ENCODE data around the gene INSL3.
A peak's percentile ranks its signal among the peaks of the same experiment; 100 is the strongest.

Gene INSL3

DNA sequence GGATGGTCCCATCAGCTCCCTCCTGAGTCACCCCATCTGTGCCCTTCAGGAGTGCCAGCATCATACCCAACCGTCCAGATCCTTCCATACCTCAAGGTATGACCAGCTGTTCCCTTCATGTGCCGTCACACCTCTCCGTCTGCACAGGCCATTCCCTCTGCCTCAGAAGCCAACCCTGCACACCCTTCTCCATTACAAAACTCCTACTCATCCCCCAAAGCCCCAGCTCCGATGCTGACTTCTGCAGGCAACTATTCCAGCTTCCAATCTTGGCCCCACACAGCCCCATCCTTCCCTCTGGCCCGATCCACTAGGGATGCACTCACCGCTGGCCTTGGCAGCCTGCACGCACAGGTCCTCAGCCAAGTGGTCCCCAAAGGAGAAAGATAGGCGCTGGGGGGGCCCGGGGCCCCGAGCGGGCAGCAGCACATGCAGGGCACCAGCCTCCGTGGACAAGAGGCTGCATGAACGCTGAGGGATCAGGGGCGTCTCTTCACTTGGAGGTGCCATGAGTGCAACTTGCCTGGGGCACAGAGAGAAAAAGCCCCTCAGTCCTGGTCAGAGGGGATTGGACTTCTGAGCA lies 22.7 kb upstream of the INSL3 start:
- DNase-seq = no peak

DNA sequence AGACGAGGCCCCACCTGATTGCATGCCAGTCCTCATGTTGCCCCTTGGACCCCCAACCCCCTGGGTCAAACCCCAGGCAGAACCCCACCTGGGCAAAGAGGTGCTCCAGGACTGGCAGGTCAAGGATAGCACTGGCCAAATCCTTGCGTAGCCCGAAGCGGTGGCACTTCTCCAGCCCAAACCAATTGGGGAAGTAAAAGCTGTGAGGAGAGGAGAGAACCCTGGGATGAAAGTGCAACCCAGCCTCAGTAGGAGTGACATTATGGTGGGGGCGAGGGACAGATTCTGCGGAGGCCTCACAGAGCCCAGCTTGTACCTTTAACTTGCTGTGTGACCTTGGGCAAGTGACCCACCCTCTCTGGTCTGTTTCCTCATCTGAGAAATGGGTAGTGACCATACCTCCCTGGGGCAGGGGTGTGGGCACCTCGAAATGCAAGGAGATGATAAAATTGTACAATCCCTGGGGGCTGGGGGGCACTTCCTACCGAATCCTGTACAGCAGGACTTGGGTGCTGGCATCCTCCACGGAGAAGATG lies 22.0 kb upstream of the INSL3 start:
- no peak for DNase-seq

DNA sequence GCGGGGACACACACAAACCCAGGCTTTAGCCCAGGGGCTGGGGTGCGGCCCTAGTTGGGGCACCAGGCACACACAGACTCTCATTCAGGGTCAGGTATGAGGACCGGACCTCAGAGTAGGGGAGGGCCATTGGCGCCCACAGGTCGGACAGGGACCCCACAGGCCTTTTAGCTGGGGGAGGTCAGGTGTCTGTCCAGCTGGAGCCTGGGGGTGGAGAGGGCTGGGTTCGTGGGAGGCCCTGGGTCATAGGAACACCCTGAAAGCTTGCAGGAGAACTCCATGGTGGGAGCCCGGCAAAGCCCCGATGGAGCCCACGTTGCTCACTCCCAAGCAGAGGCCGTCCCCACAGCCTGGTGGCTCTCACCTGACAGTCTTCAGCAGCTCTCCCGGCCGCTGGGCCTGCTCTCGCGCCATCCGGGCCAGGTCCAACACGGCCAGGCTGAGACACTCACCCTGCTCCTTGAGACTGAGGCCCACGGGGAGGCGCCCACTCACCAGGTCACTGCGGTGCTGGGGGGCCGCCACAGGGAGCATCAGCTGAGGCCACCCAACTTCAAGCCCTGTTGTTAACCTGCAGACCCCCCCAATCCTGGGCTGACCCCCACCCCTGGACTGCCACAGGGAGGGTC lies 21.5 kb upstream of the INSL3 start:
- no peak for DNase-seq

DNA sequence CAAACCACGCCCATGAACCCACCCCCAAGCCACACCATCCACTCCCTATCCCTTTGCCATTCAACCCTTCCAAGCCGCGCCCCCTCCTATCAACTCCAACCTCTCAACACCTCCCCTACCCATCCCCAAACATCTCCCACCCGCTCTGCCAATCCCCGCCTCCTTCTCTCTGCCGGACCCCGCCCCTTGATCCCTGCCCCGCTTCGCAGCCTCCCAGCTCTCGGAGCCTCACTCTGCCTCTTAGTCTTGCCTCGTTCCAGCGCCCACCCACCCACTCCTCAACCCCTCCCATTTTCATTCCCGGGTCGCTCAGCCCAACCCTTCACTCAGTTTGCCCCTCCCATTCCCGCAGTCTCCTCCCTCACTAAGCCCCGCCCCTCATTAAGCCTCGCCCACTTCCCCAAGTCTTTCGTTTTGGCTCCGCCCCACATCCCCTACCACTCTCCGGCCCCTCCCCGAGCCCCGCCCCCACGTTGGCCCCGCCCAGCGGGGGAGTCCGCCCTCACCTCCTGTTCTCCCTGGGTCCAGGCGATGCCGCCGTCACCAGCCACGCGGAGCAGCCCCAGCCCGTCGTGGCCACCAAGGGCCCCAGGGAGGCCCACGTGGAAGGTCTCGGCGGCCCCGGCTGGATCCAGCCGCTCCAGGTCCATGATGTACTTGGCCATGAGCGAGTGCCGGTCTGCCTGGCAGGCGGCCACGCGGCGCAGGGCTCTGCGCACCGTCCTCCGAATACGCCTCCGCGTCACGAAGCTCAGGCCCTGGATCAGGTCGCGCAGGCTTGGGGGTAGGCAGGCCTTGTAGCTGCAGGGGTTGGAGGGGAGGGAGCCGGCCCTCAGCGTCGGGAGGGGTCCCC lies 20.7 kb upstream of the INSL3 start:
- DNase-seq = peak; percentile 66

DNA sequence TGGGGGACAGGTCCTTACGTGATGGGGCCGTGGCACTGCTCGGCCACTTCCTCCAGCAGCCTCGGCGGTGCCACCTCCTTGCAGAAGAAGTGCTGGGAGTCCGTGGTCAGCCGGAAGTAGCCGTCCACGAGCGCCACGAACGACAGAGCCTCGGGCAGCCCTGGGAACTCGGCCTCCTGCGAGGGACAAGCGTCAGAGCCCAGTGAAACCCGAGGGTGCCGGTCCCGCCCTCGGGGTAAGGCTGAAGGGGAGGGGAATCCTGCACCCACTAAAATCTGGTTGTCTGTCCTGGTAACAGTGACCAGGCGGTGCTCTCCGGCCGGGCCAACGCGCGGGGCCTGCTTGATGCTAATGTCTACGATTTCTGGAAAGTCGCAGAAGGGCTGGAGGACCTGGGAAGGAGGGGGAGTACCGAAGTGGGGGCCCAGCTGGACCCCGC lies 20.1 kb upstream of the INSL3 start:
- DNase-seq = no peak

DNA sequence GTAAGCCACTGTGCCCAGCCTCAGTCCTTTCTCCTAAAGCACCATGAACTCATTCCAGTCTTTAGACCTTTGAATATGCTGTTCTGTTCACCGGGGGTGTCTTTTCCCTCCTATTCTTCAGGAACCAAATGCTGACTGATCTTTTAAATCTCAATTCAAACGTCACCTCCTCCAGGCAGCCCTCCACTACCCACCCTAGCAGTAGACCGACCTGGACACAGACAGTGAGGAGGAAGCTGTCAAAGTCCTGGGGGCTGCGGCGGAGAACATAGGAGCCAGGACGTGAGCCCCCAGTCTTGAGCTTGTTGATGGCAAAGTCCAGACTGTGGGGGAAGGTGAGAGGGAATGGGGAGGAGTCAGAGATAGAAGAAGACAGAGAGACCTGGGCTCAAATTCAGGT lies 18.7 kb upstream of the INSL3 start:
- no peak for DNase-seq

DNA sequence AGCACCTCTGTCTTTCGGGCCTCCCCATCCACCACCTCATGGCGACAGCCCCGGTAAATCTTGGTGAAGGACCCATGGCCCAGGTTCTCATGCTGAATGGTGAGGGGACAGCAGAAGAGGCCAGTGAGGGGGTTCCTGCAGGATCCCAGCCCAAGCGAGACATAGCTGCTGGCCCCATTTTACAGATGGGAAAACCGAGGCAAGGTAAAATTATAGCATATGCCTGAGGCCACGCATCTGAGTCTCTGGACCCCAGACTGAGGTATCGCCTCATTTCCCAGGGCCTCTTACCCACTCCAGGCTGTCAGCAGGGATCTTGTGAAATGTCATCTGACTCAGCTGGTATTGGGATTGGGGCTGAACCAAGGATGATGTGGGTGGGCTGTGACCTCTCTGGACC lies 16.7 kb upstream of the INSL3 start:
- no peak for DNase-seq

DNA sequence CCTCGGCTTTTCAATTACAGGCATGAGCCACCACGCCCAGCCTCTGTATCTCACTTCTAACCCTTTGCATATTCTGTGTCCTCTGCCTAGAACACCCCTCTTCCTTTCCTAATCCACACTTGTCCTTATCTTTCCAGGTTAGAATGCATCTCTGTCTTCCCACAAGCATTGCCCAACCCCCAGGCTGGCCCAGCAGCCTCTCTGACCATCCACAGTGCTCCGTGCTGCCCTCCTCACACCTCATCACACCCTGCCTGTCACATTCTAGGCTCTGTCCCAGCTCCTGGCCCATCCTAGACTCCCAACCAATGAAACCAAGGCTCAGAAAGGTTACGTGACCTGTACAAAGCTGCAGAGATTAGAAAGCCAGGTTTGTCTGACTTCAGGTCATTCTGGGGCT lies 15.2 kb upstream of the INSL3 start:
- DNase-seq = no peak

DNA sequence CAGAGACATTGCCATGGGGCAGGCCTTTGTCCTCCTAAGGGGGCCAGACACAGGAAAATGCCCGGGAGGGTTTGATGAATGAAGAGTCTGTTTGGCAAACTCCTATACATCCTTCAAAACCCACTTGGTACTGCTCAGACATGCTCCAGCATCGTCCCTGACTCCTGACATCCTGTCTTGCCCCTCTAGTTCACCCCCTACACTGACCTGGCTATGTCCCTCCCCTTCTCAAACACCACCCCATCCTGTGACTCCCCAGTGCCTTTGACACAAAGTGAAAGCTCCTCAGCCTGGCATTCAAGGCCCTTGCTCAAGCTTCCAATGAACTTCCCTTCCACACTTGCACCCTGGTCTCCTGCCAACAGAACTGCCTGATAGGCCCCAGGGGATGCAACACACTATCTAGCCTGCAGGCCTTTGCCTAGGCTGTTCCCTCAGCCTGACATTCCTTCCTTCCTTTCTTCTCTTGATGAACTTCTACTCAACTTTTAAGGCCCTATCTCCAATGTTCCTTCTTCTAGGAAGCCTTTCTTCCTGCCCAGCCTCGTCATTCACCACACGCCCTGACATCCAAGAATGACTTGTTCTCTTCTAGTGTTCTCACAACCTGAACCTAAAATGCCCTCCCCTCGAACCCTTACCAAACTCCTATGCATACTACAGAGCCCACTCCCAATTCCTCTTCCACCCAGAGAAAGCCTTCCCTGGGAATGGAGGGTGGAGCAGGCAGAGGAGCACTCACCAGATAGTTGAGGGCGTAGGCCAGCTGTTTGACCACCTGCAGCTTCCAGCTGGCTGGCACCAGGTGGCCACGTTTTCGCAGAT lies 14.1 kb upstream of the INSL3 start:
- DNase-seq = no peak

DNA sequence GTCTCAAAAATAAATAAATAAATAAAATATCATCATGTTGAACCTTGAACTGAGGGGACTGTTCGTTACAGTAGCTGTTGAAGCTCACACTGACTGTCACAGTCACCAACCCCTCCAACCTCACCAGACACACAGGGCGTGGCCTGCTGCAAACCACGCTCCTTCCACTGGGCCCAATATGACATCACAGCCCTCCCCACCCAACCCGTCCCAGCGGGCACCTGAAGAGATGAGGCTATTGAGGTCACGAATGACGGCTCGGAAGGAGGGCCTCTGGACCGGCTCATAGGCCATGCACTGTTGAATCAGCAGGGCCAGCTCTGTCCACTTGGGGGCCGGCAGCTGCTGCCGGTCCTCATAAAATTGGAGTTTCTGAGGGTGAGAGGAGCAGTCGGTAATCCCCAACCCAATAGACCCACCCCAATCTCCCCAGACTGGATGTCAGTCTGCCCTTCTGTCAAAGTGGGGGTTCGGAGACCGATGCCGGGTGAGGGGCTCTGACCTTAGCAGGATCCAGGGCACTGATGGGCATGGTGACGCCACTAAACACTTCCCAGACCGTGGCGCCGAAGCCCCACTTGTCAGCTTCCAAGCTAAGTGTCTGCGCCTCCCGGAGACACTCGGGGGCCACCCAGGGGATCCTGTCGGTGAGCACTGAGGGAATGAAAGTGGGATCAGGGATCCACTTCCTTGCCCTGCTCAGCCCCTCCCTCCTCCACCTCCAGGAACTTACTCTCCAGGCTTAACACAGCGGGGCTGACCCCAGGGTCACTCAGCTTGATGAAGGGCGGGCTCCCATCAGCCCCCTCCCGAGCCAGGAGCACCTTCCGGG lies 13.2 kb upstream of the INSL3 start:
- DNase-seq = no peak

DNA sequence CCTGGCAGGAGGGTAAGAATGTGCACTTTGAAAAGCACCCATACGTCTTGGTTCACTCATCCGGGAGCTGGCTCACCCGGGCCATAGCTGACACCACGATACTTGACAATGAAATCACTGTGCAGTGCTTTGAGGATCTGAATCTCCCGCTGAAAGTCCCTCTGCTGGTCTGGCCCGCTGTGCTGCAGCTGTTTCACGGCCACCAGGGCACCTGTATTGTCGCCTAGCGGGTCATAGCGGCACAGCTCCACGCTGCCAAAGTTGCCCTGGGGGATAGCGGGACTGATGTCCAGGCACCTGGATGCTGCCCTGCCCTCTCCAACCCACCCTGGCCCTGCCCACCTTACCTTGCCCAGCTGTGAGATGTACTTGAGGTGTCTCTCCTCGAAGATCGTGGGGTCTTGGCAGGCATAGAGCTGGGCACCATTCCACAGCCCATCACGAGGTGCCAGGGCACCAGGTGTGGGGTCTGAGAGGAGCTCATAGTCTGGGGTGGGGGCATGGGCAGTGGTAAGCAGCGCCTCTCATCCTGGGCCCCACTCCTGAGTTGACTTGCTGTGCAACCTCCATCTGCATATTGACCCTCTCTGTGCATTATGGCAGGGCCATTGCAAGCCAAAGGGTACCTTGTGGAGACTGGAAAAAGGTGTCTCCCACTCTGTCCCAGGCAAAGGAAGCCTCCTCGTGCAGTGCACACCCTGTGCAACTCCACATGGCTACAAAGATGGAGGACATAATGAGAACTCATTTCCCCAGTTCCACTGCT lies 11.3 kb upstream of the INSL3 start:
- no peak for DNase-seq

DNA sequence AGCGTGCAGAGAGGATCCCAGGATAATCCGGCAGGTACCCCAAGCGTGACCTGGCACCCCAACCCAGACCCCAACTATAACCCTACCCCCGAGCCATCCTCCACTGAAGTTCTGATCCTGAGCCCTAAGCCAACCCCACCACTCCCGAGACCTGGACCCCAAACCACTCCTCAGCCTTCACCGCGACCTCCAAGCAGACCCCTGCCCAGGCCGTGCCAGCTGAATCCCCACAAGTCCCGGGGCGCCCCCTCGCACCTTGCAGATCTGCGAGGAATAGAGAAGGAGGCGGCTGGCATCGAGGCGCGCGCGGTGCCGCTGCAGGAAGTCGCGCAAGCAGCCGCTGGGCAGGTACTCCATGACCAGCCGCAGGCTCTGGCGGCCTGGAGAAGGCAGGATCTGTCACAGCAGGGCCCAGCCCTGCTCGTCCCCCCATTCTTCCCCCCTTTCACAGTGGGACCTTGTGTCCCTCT lies 10.1 kb upstream of the INSL3 start:
- no peak for DNase-seq

DNA sequence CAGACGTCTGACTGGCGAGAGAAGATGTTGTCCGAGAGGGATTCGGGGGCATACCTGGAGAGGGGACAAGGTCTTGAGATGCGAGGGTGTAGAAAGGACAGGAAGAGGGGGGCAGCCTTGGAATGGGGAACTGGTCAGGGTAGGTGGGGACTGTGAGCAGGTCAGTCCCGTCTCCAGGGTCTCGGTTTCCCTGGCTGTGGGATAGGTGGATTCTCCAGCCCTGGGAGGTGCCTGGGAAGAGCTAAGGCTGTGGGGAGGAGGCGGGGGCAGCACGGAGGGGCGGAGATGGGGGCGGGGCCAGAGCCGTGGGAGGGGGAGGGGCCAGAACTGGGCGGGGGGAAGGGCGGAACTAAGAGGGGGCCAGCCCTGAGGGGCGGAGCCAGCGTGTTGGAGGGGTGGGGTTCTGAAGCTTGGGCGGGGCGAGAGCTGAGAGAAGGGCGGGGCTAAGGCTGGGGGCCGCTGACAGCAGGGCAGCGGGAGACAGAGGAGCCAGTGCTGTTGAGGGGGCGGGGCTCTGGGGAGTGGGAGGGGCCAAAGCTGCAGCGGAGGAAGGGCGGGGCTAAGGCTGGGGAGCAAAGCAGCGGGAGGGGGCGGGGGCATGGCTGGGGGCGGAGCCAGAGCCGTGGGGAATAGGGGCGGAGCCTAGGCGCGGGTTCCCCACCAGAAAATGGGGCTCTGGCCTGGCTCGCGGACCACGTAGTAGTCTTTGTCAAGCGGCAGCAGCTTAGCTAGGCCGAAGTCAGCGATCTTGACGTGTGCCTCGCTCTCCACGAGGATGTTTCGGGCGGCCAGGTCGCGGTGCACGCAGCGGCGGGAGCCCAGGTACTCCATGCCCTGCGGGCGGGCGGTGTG lies 9.5 kb upstream of the INSL3 start:
- peak; percentile 48 for DNase-seq

DNA sequence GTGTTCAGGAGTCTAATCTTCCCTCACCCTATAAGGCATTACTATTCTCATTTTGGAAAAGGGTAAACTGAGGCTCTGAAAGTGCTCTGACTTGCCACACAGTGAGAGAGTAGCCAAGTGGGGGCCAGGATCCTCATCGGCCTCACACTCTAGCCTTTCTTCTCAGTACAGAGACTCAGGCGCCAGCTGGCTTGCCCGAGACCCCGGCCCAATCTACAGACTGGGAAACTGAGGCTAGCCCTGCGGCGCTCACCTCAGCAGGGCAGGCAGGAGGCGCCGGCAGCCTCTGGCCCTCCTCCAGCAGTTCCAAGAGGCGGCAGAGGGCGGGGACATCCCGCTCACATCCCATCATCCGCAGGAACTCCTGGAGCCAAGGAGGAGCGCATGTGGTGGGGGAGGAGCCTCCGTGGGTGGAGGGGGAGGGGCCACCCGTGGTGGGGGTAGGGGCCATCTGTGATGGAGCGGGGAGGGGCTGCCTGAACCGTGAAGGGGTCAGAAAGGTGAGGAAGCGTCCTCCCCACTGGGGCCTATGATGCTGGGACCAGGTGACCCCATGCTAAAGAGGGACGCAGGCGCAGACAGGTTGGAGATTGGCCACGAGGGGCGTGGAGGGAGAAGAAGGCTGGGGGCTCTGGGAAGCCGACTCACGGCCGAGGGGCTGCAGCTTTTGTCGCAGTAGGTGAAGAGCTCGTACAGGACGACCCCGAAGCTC lies 8.7 kb upstream of the INSL3 start:
- no peak for DNase-seq

DNA sequence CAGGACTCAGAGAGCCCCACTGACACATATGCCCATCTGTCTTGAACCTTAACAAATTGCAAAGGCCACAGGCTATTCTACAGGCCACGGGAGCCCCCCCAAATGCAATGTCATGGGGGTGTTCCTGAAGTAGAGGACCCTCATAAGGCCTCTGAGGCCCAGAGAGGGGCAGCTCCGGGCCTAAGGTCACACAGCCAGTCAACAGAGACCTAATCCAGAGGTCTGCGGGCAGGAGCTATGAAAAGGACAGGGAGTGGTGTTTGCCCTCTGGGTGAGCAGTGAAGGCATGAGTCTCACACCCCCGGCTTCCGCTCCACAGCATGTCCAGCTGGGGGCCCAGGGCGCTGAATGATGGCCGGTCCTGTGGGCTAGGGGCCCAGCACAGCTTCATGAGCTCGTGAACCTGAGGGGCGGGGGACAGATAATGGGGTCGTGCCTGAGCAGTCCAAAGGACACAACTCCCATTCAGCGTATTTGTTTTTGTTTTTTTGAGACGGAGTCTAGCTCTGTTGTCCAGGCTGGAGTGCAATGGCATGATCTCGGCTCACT lies 5.3 kb upstream of the INSL3 start:
- no peak for DNase-seq

DNA sequence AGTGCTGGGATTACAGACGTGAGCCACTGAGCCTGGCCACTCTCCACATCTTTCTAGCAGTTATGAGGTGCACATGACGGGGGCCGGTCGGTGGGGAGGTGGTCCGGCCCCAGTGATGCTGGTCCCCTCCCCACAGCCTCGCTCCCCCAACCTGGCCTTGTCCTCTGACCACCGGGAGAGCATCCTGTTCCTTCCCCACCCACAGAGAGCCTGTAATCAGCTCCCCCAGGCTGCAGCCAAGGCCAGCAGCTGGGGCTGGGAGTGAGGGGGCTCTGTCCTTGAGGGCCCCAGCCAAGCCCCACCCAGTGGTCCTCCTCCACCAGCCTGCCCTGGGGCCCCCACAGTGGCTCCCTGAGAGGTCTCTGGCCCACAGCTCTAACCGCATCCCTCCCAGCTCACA lies 3.0 kb upstream of the INSL3 start:
- no peak for DNase-seq

DNA sequence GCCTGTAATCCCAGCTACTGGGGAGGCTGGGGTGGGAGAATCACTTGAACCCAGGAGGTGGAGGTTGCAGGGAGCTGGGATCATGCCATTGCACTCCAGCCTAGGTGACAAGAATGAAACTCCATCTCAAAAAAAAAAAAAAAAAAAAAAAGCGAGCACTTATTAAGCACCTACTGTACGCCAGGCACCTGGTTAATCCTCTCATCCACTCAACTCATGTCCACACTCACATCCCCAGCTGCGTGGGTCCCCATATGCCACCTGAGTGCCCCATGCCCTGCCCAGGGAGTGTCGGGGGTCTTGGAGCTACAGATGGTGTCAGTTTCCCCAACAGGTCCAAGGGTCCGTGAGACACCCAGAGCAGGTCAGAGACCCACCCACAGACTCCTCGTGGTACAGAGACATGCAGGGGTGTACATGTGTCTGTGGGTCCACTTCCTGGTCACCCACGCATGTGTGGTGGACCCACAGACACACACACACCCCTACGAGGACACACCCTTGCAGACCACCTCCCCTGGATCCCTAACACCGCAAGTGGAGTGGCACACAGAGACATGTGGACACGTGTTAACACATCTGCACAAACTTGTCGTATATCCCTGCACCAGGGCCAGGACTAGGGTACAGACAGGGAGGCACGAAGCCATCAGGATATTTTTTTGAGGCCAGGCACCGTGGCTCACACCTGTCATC lies 3.5 kb downstream of the INSL3 start:
- no peak for DNase-seq

DNA sequence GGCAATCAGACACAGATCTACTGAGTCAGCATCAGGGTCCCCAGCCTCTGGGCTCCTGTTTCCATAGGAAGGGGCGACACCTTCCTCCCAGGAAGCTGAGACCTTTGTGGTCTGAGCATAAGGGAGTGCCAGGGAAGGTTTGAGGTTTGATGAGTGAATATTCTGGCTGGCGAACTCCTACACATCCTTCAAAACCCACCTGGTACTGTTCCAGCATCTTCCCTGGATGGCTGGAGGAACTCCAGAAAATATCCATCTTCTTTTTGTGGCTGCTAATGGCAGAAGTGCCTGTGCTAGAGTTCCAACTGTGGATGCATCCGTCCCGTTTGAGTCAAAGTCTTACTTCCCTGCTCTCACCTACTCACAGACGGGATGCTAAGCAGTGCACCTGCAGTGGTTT lies 9.2 kb downstream of the INSL3 start:
- DNase-seq = no peak

DNA sequence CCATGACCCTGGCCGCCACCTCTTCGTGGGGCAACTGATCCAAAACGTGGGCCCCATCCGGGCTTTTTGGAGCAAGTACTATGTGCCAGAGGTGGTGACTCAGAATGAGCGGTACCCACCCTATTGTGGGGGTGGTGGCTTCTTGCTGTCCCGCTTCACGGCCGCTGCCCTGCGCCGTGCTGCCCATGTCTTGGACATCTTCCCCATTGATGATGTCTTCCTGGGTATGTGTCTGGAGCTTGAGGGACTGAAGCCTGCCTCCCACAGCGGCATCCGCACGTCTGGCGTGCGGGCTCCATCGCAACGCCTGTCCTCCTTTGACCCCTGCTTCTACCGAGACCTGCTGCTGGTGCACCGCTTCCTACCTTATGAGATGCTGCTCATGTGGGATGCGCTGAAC lies 9.6 kb downstream of the INSL3 start:
- DNase-seq = no peak

Data from activated naive CD4-positive, alpha-beta T cell treated with anti-CD3 and anti-CD28 coated beads, Interleukin-2, amount 50 U/mL, for 16 hours (primary cell).